Mucosa of descending colon (tissue), 3 donors: ENCODE data around the gene TLL2. TPM values are rescaled to one million over a fixed set of nuclear protein-coding genes. Genes with fewer than 3 reads are reported as not detected.

Experiments
- ATAC-seq: fragments of 200-7000 bp; cut with Tn5 transposase; one replicate; pipeline ENCODE4 v1.9.1; 2020; ENCODE audit warnings: mild to moderate bottlenecking, moderate library complexity
- DNase-seq, 3 donors: peaks; one replicate each; pipeline ENCODE4 v3.0.0-alpha.2; 2020
- H3K36me3 ChIP-seq: fragments of 200-600 bp; one replicate; pipeline ENCODE4 v1.8.0; 2021; ENCODE audit warnings: low read depth, mild to moderate bottlenecking
- H3K4me1 ChIP-seq: fragments of 200-600 bp; one replicate; pipeline ENCODE4 v1.8.0; 2021; ENCODE audit warnings: low read depth, mild to moderate bottlenecking
- H3K4me3 ChIP-seq: fragments of 200-600 bp; one replicate; pipeline ENCODE4 v1.8.0; 2021; ENCODE audit warnings: mild to moderate bottlenecking
- H3K9me3 ChIP-seq: fragments of 200-600 bp; one replicate; pipeline ENCODE4 v1.8.0; 2021; ENCODE audit warnings: mild to moderate bottlenecking
- intact Hi-C, 2 donors: fragments of 100-400 bp; cut with DNase I in 1 of 2; cut with micrococcal nuclease in 1 of 2; formaldehyde crosslinking; loops; one replicate each; pipeline versions ENCODE4 v1.11.0 to v1.11.1; 2022; cut with DNase I, micrococcal nuclease
- total RNA-seq, 3 donors: library from RNA; stranded (reverse); fragmentation: NEBNext Ultra II Directional in 2 of 3; extraction: Animal tissue kit (Norgen Biotek cat#: 25700) in 2 of 3; gene quantifications; one replicate each; pipeline versions ENCODE4 v1.2.1 to v1.2.4, GENCODE V29; 2021 to 2023
- TF ChIP-seq, protein P1 (sequence below): fragments of 200-600 bp; IDR thresholded peaks from one replicate; pipeline ENCODE4 v1.8.0; 2022; ENCODE audit warnings: antibody characterized with exemption, mild to moderate bottlenecking
- donor health status: DM: no; HTN: no; CAD: no; lungs with moderate emphysema.
- donor health status: DM: no; HTN: no; CAD: no.
- donor health status: DM: no; HTN: yes; CAD: no.

TLL2 gene
- total RNA-seq, 3 donors from 2014 or later = 0.17 to 0.70 (median 0.65) TPM

DNA sequence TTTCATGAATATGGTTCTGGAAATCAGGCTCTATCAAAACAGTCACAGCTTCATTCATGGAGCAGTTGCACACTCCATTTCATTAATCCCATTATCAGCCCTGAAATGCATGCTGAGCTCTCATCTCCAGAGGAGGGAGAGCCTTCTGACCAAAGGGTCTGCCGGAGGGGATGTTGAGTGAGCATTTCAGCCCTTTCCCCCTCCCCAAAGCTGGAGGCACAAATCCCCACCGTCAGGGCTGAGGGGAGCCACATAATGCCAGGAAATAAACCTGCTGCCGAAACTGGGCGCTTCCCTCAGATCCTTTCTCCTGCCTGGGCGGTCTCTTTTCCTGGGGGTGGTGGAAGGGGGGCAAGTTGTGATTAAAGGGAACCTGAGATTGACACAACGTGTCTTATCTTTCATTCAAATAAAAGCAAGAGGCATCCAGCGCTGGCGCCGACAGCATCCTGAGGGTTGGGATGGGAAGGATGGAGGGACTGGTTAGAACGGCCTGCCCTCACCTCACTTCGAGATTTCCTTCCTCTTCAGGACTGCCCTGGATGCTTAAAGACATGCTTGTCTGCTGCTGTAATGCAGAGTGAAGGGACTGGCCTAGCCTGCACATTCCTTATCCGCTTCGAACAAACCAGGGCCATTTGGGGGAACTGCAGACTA is 71.6 kb downstream of the TLL2 start:
- no peak overlapping the region for H3K4me3 ChIP-seq
- no peak for ATAC-seq
- no peaks in the 10 kb centered on the region for H3K36me3 ChIP-seq
- no peak for DNase-seq
- no peaks in the 10 kb centered on the region for H3K4me1 ChIP-seq
- no peaks in the 10 kb centered on the region for H3K9me3 ChIP-seq
- TF ChIP-seq, protein P1, sequence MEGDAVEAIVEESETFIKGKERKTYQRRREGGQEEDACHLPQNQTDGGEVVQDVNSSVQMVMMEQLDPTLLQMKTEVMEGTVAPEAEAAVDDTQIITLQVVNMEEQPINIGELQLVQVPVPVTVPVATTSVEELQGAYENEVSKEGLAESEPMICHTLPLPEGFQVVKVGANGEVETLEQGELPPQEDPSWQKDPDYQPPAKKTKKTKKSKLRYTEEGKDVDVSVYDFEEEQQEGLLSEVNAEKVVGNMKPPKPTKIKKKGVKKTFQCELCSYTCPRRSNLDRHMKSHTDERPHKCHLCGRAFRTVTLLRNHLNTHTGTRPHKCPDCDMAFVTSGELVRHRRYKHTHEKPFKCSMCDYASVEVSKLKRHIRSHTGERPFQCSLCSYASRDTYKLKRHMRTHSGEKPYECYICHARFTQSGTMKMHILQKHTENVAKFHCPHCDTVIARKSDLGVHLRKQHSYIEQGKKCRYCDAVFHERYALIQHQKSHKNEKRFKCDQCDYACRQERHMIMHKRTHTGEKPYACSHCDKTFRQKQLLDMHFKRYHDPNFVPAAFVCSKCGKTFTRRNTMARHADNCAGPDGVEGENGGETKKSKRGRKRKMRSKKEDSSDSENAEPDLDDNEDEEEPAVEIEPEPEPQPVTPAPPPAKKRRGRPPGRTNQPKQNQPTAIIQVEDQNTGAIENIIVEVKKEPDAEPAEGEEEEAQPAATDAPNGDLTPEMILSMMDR = no peak
- intact Hi-C loops = no loop called here

DNA sequence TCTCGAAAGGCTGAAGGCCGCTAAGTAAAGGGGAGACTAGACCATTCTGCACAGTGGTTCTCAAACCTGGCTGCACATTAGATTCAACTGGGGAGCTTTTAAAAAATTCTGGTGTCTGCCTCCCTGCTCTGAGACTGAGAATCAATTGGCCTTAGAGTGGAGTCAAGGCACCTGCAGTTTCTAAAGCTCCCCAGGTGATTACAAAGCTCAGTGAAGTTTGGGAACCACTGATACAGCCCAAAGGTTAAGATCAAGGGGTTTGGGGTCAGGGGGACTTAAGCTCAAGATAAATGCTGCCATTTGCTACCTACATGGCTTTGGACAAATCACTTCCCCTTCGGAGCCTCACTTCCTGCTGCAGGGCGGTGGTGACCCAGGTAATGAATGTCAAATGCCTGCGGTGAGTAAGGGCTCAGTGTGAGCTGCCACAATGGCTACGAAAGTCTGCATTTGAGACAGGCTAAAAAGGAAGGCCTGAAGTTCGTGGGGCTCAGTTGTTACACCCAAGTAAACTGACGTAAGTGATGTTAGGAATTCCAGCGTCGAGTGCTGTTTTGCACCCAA is 72.3 kb downstream of the TLL2 start:
- intact Hi-C loops = no loop called here
- DNase-seq (no peak), ATAC-seq (no peak)
- no peak overlapping the region for H3K4me3 ChIP-seq
- H3K36me3 ChIP-seq = no peaks in the 10 kb centered on the region
- no peaks in the 10 kb centered on the region for H3K4me1 ChIP-seq
- H3K9me3 ChIP-seq = no peaks in the 10 kb centered on the region
- TF ChIP-seq, protein P1 = no peak

DNA sequence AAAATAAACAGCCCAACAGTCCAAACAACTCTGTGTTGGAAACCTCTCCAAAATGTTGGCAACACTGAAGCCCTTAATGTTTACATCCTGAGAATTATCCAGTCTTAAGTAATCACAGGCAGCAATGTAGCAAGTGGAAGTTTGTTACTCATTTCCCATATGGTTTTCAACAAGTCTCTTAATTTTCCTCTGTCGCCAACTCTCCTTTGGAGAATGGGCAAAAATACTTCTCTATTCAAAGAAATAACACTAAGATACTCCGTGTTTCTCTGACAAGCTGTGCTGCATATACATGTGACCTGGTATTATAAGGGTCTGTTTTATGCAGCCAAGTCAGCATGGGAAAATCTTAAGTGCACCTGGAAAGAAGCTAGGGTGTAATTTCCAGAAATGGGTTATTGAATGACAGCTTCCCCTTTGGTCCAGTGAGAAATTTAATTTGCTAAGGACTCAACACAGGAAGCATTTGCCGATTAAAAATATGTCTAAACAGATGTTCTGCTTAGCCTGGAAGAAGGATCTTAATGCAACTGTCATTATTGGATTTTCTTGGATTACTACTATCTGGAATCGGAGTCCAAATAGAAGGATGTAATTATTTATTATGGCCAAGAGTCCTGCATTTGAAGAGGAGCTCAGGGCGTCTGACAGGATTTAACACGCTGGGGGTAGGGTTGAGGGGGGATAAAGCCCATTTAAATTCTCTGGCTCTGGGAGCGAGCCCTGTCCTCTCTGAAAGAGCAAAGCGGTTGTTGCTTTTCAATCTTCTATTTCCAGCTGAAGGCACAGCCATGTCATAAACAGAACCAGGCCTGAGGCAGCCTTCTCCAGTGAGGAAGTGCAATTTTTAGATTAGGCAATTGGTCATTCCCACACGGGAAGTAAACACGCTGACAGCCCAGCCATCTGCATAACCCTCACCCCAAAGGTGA is 73.1 kb downstream of the TLL2 start:
- ATAC-seq (no peak), DNase-seq (no peak)
- intact Hi-C loops = no loop called here

DNA sequence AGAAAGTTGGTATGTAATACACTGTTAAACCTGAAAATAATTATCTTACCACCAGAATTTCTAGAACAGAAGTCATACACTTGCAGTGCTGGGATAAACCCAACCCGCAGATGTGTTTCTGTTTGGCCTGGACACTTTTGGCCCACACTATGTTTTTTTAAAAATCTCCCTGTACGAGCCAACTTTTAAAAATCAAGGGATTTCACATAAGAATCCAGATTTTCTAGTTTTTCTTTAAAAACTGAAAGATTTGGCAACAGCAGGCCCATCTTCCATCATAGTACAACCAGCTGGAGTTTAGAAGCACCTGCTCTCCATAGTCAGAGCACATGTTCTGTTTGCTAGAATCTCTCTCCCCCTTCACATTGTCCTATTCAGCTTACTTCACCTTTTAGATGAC is 74.0 kb downstream of the TLL2 start:
- intact Hi-C loops = no loop called here
- no peak for DNase-seq

More for the DNA sequence above, 73.1 kb downstream of the TLL2 start:
- H3K4me3 ChIP-seq = no peak overlapping the region
- H3K9me3 ChIP-seq = no peaks in the 10 kb centered on the region
- TF ChIP-seq, protein P1 = no peak
- no peaks in the 10 kb centered on the region for H3K4me1 ChIP-seq
- no peaks in the 10 kb centered on the region for H3K36me3 ChIP-seq

DNA sequence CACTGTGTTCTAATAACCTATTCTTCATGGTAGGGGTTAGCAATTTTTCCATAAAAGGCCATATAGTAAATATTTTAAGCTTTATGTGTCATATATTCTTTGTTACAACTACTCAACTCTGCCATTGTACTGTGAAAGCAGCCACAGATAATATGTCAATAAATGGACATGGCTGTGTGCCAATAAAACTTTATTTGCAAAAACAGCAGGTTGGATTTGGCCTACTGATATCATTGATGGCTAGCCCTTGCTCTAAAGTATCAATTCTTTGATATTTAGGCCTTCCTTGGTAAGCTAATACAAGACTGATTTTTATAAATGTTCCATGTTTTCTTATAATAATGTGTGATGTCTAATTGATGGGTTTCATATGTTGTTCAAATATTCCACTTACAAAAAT is 77.7 kb downstream of the TLL2 start:
- TF ChIP-seq, protein P1 = no peak
- no peaks in the 10 kb centered on the region for H3K4me1 ChIP-seq
- ATAC-seq (no peak), DNase-seq (no peak)
- intact Hi-C loops = no loop called here
- H3K36me3 ChIP-seq = no peaks in the 10 kb centered on the region
- no peaks in the 10 kb centered on the region for H3K9me3 ChIP-seq
- H3K4me3 ChIP-seq = no peak overlapping the region

More for the DNA sequence above, 74.0 kb downstream of the TLL2 start:
- Histone ChIP-seq H3K9me3 (no peaks in the 10 kb centered on the region), H3K4me3 (no peak overlapping the region), H3K36me3 (no peaks in the 10 kb centered on the region), H3K4me1 (no peaks in the 10 kb centered on the region)
- TF ChIP-seq, protein P1 = no peak
- no peak for ATAC-seq
